Esophagus muscularis mucosa (tissue), 4 donors: ENCODE measurements around the gene DARS1. TPM values are rescaled to one million over a fixed set of nuclear protein-coding genes. Genes with fewer than 3 reads are reported as not detected.

Experiments
- DNase-seq: peaks from one replicate; pipeline ENCODE4 v3.0.0-alpha.2; 2017; ENCODE audit errors: extremely low spot score
- H3K27ac ChIP-seq, 4 donors: fragments of 200-600 bp; sonication (generic); replicated peaks in 1 of 4; 1 replicate in 3 of 4; 2 replicates in 1 of 4; pipeline ENCODE4 v1.5.1; 2016 to 2019; ENCODE audit warnings: mild to moderate bottlenecking in 1 of 4
- H3K27me3 ChIP-seq, 4 donors: fragments of 200-600 bp; sonication (generic); one replicate each; pipeline versions ENCODE4 v1.5.1 to v1.6.0; 2016 to 2019
- H3K36me3 ChIP-seq, 4 donors: fragments of 200-600 bp; sonication (generic); one replicate each; pipeline ENCODE4 v1.5.1; 2016 to 2019
- H3K4me1 ChIP-seq, 4 donors: fragments of 200-600 bp; sonication (generic); one replicate each; pipeline ENCODE4 v1.5.1; 2016 to 2019
- H3K4me3 ChIP-seq, 4 donors: fragments of 200-600 bp; sonication (generic); 1 replicate in 2 of 4; 2 replicates in 2 of 4; pipeline ENCODE4 v1.5.1; 2016 to 2019; ENCODE audit warnings: mild to moderate bottlenecking in 4 of 4, moderate library complexity in 1 of 4
- H3K9me3 ChIP-seq, 4 donors: fragments of 200-600 bp; sonication (generic); 1 replicate in 3 of 4; 2 replicates in 1 of 4; pipeline ENCODE4 v1.5.1; 2016 to 2019
- EP300 ChIP-seq: sonication (generic); formaldehyde crosslinking; IDR thresholded peaks from one replicate; pipeline ENCODE4 v1.6.1; 2017; ENCODE audit warnings: antibody characterized with exemption
- POLR2A ChIP-seq: fragments of 450-650 bp; IDR thresholded peaks from one replicate; pipeline ENCODE4 v1.6.1; 2017; ENCODE audit warnings: antibody characterized with exemption, moderate library complexity, mild to moderate bottlenecking, low read depth
- POLR2AphosphoS5 ChIP-seq, 2 donors: sonication (generic); formaldehyde crosslinking; IDR thresholded peaks; one replicate each; pipeline ENCODE4 v1.6.1; 2017; ENCODE audit warnings: antibody characterized with exemption in 2 of 2
- WGBS: methylation state at CpG from one replicate; pipeline ENCODE4 v1.1.5; 2018; 5-methylcytosine and 5-hydroxymethylcytosine counted together
- intact Hi-C: fragments of 100-400 bp; cut with DNase I; formaldehyde crosslinking; loops from one replicate; pipeline ENCODE4 v1.15.1; 2023
- total RNA-seq, 4 donors: library from RNA; depleted of rRNA; stranded (reverse); fragments of >200 nt; gene quantifications; one replicate each; pipeline versions ENCODE4 v1.1.0 to v1.2.1, GENCODE V29; 2016
- TF ChIP-seq, protein P1 (sequence below), 3 experiments: fragments of 200-600 bp in 2 of 3; fragments of 450-650 bp in 1 of 3; sonication (generic) in 2 of 3; IDR thresholded peaks; one replicate each; pipeline ENCODE4 v1.5.1; 2017 to 2019; ENCODE audit warnings: antibody characterized with exemption in 3 of 3, mild to moderate bottlenecking in 2 of 3, moderate library complexity in 1 of 3

DARS1 gene
- total RNA-seq, 4 donors from 2014 or later: 98.8 to 129 (median 121) TPM

DNA sequence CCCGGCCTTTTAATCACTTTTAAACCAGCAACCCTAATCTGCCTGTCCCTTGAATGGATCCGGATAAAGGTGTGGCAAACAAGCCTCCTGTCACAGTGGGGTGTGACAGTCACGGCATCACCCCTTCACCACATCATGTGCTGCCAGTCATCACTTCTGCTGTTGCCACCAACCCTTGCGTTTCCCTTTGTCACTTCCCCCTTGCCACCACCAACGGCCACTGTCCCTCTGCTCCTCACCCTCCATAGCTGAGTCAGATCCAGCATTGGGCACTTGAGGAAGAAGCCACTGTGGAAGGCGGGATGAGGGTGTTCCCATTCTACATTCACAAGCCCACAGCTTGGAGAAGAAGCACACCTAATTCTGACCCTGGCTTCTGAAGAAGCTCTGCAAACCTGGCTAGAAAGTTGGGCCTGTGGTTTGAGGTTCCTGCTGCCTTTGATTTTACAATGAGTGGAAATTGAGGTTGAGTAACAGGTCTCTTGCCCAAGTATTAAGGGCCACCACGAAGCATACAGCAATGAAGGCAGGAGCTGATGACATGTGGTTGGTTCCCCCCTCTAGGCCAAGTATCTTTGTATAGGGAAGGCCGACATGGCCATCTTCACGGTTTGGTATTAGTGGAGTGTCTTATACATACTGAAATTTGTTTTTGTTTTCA, 22.9 kb upstream of the DARS1 start:
- Histone ChIP-seq H3K27ac (no peak overlapping the region), H3K36me3 (no peaks in the 10 kb centered on the region), H3K9me3 (no peaks in the 10 kb centered on the region), H3K27me3 (no peaks in the 10 kb centered on the region), H3K4me3 (no peak overlapping the region), H3K4me1 (peaks cover 0 to 18% (median 8%) of the 10 kb centered on the region in 4 donors)
- DNase-seq: peak; percentile 93
- intact Hi-C loops: no loop called here
- TF ChIP-seq POLR2A (no peak), POLR2AphosphoS5 (IDR thresholded peaks at IDR 0.05) (peak; percentile 13 to 18), EP300 (no peak)
- 93% methylated on average over 9 of the region's 9 CpGs for WGBS

DNA sequence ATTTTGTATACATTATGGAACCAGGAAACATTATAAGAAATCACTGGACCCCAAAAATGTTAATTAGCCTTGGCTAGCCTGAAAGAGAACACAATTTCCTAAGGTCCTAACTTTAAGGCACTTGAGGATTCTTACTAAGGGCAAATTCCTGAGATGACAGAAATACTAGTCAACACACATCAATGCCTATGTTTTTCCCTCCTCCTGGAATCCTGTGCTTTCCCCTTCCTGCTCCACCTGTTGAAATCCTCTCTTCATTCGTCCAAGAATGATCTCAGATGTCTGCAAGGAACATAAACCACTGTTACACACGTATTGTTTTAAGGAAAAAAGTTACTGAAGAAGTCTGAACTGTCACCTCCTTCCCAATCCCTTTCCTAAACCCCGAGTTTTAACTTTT, 21.2 kb upstream of the DARS1 start:
- WGBS: 42% methylated on average over 3 of the region's 3 CpGs
- no peaks in the 10 kb centered on the region for H3K36me3 ChIP-seq
- H3K4me3 ChIP-seq: no peak overlapping the region
- H3K4me1 ChIP-seq: peaks cover 0 to 14% (median 6%) of the 10 kb centered on the region in 4 donors
- intact Hi-C loops: no loop called here
- no peaks in the 10 kb centered on the region for H3K9me3 ChIP-seq
- H3K27me3 ChIP-seq: no peaks in the 10 kb centered on the region
- DNase-seq: no peak
- no peak overlapping the region for H3K27ac ChIP-seq
- TF ChIP-seq, protein P1, sequence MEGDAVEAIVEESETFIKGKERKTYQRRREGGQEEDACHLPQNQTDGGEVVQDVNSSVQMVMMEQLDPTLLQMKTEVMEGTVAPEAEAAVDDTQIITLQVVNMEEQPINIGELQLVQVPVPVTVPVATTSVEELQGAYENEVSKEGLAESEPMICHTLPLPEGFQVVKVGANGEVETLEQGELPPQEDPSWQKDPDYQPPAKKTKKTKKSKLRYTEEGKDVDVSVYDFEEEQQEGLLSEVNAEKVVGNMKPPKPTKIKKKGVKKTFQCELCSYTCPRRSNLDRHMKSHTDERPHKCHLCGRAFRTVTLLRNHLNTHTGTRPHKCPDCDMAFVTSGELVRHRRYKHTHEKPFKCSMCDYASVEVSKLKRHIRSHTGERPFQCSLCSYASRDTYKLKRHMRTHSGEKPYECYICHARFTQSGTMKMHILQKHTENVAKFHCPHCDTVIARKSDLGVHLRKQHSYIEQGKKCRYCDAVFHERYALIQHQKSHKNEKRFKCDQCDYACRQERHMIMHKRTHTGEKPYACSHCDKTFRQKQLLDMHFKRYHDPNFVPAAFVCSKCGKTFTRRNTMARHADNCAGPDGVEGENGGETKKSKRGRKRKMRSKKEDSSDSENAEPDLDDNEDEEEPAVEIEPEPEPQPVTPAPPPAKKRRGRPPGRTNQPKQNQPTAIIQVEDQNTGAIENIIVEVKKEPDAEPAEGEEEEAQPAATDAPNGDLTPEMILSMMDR (IDR thresholded peaks at IDR 0.05): no peak
- no peak for TF ChIP-seq EP300
- TF ChIP-seq POLR2A: no peak
- TF ChIP-seq POLR2AphosphoS5 (IDR thresholded peaks at IDR 0.05): no peak

DNA sequence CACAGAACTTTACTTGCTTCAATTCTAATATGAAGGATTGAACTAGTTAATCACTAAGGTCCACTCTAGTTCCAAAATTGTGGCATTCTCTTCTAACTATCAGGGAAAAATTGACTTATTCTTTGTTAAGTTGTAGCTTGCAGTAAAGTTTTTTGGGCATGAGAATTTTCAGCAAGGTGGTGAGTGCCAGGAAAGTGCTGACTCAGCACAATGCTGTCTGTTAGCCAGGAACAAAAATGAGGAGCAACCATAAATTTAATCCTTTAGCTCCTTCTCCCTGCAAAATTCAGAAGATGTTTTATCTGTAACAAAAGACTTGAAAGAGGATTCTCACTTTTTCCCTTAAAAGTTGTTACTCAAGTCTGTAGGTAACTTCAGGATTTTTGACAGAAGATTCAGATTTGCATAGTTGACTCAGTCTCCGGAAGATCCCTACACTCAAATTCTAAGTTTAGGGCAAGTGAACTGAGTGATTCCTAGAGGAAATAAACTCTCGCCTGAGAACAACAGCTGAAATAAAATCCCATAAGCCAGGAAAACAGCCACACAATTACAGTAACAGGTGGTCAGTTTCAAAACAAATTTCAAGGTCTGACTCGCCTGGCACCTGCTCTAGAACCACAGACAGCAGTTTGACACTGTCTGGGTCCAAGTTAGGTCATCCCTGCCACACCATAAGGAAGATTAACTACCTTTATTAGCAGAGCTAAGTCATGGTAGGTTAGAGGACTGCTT, 20.2 kb upstream of the DARS1 start:
- WGBS: 61% methylated on average over 3 of the region's 3 CpGs
- peaks cover 3 to 21% (median 12%) of the 10 kb centered on the region in 4 donors for H3K4me1 ChIP-seq
- no peak overlapping the region for H3K27ac ChIP-seq
- no peak overlapping the region for H3K4me3 ChIP-seq
- H3K36me3 ChIP-seq: no peaks in the 10 kb centered on the region
- H3K27me3 ChIP-seq: no peaks in the 10 kb centered on the region
- TF ChIP-seq, protein P1 (IDR thresholded peaks at IDR 0.05): no peak
- no peak for TF ChIP-seq EP300
- TF ChIP-seq POLR2AphosphoS5 (IDR thresholded peaks at IDR 0.05): no peak
- TF ChIP-seq POLR2A: no peak
- intact Hi-C loops: no loop called here
- DNase-seq: no peak
- no peaks in the 10 kb centered on the region for H3K9me3 ChIP-seq

DNA sequence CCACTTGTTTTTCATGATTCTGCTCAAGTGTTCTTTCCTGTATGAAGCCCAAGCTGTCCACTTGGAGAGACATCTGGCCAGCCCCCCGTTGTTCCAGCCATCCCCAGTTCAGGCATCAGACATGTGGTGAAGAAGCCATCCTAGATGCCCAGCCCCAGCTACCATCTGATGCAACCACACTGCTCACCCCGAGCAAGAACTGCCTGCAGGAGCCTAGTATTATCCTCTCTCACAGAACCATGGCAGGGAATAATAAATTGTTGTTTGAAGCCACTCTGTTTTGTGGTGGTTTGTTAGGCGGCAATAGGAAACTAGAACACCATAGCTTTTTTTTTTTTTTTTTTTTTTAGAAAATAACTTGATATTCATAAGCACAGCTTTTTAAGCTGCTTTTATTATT, 19.5 kb upstream of the DARS1 start:
- H3K4me1 ChIP-seq: peaks cover 5 to 28% (median 18%) of the 10 kb centered on the region in 4 donors
- TF ChIP-seq, protein P1 (IDR thresholded peaks at IDR 0.05): no peak
- no peak for TF ChIP-seq POLR2AphosphoS5 (IDR thresholded peaks at IDR 0.05)
- TF ChIP-seq EP300: no peak
- no peak for TF ChIP-seq POLR2A
- 85% methylated on average over 3 of the region's 3 CpGs for WGBS
- no peaks in the 10 kb centered on the region for H3K27me3 ChIP-seq
- H3K36me3 ChIP-seq: no peaks in the 10 kb centered on the region
- intact Hi-C loops: no loop called here
- no peak overlapping the region for H3K4me3 ChIP-seq
- no peak overlapping the region for H3K27ac ChIP-seq
- no peaks in the 10 kb centered on the region for H3K9me3 ChIP-seq
- DNase-seq: no peak

DNA sequence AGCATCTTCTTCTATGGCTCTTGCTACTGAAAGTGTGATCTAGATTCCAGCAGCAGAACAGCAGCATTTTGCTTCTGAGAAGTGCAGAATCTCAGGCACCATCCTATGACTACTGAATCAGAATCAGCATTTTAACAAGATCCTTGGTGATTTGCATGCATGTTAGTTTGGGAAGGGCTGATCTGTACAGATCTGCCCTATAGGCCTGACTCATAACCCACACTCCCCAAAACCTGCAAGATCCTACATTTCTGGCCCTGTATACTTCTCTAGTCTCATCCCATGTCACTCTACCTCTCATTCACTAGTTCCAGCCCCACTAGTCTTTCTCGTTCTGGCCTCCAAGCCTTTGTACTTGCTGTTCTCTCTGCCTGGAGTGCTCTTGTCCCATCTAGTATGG, 15.7 kb upstream of the DARS1 start:
- Histone ChIP-seq H3K4me3 (no peak overlapping the region), H3K27ac (peak overlapping the region; percentile 47 to 71 (median 58)), H3K36me3 (no peaks in the 10 kb centered on the region), H3K4me1 (peaks cover 8 to 23% (median 20%) of the 10 kb centered on the region in 4 donors), H3K9me3 (no peaks in the 10 kb centered on the region), H3K27me3 (no peaks in the 10 kb centered on the region)
- 100% methylated on average over 1 of the region's 1 CpG for WGBS
- intact Hi-C loops: no loop called here
- DNase-seq: no peak
- no peak for TF ChIP-seq POLR2A
- TF ChIP-seq POLR2AphosphoS5 (IDR thresholded peaks at IDR 0.05): no peak
- TF ChIP-seq, protein P1 (IDR thresholded peaks at IDR 0.05): no peak
- TF ChIP-seq EP300: no peak
